ENCODE measurements around the gene LRP4.

LRP4 gene

GRCh38 chr11:46855167-46855566 lies 63.2 kb downstream of the LRP4 start:
- DNase-seq (ENCODE audit: low read depth in 4 of 4, low spot score in 1 of 4) = no peak

GRCh38 chr11:46850829-46851380 lies 67.4 kb downstream of the LRP4 start:
- DNase-seq (ENCODE audit: low read depth in 4 of 4, low spot score in 1 of 4) = no peak

GRCh38 chr11:46849631-46850030 lies 68.7 kb downstream of the LRP4 start:
- no peak for DNase-seq (ENCODE audit: low read depth in 4 of 4, low spot score in 1 of 4)

GRCh38 chr11:46846510-46846830 lies 71.9 kb downstream of the LRP4 start:
- no peak for DNase-seq (ENCODE audit: low read depth in 4 of 4, low spot score in 1 of 4)

- peak; percentile 62 to 80 (median 72) for DNase-seq (ENCODE audit: low read depth in 4 of 4, low spot score in 1 of 4)
Measured at GRCh38 chr11:46845740-46846509, 72.4 kb downstream of the LRP4 start, which contains the start of gene CKAP5. CKAP5 (minus strand) TSS chr11:46846280; CDS start chr11:46821231, 25,049 bp downstream.

GRCh38 chr11:46845440-46845739 lies 73.0 kb downstream of the LRP4 start:
- DNase-seq (ENCODE audit: low read depth in 4 of 4, low spot score in 1 of 4) = no peak

GRCh38 chr11:46840116-46840515 lies 78.2 kb downstream of the LRP4 start:
- DNase-seq (ENCODE audit: low read depth in 4 of 4, low spot score in 1 of 4) = no peak

- no peak for DNase-seq (ENCODE audit: low read depth in 4 of 4, low spot score in 1 of 4)
Measured at GRCh38 chr11:46838501-46838900, 79.8 kb downstream of the LRP4 start.

- no peak for DNase-seq (ENCODE audit: low read depth in 4 of 4, low spot score in 1 of 4)
Measured at GRCh38 chr11:46837860-46838259, 80.5 kb downstream of the LRP4 start.

GRCh38 chr11:46836870-46837269 lies 81.5 kb downstream of the LRP4 start:
- no peak for DNase-seq (ENCODE audit: low read depth in 4 of 4, low spot score in 1 of 4)

GRCh38 chr11:46836431-46836830 lies 81.9 kb downstream of the LRP4 start:
- no peak for DNase-seq (ENCODE audit: low read depth in 4 of 4, low spot score in 1 of 4)

- no peak for DNase-seq (ENCODE audit: low read depth in 4 of 4, low spot score in 1 of 4)
Measured at GRCh38 chr11:46835897-46836296, 82.5 kb downstream of the LRP4 start.

GRCh38 chr11:46834821-46835220 lies 83.5 kb downstream of the LRP4 start:
- no peak for DNase-seq (ENCODE audit: low read depth in 4 of 4, low spot score in 1 of 4)

- DNase-seq (ENCODE audit: low read depth in 4 of 4, low spot score in 1 of 4) = no peak
Measured at GRCh38 chr11:46832511-46833214, 85.7 kb downstream of the LRP4 start.

GRCh38 chr11:46827995-46828394 lies 90.4 kb downstream of the LRP4 start:
- no peak for DNase-seq (ENCODE audit: low read depth in 4 of 4, low spot score in 1 of 4)

- DNase-seq (ENCODE audit: low read depth in 4 of 4, low spot score in 1 of 4) = peak; percentile 43 to 57 (median 51)
Measured at GRCh38 chr11:46826310-46827044, 91.9 kb downstream of the LRP4 start.

- no peak for DNase-seq (ENCODE audit: low read depth in 4 of 4, low spot score in 1 of 4)
Measured at GRCh38 chr11:46808799-46809431, 109.4 kb downstream of the LRP4 start.

Data from stimulated activated CD4-positive, alpha-beta T cell treated with anti-CD3 and anti-CD28 coated beads, Interleukin-1b, Interleukin-23, amount 100 ng/mL, for 24 hours (primary cell).